GM12892 (cell line): Measurements from ENCODE around the gene DUSP21.

Experiments used
- POLR2A ChIP-seq: IDR thresholded peaks from 2 replicates; pipeline ENCODE4 v1.6.1; 2011; ENCODE audit warnings: low read depth, low read length, control low read depth
- POLR2AphosphoS5 ChIP-seq: IDR thresholded peaks from 2 replicates; pipeline ENCODE4 v1.6.1; 2011; ENCODE audit warnings: low read depth, low read length, control low read depth

DNA sequence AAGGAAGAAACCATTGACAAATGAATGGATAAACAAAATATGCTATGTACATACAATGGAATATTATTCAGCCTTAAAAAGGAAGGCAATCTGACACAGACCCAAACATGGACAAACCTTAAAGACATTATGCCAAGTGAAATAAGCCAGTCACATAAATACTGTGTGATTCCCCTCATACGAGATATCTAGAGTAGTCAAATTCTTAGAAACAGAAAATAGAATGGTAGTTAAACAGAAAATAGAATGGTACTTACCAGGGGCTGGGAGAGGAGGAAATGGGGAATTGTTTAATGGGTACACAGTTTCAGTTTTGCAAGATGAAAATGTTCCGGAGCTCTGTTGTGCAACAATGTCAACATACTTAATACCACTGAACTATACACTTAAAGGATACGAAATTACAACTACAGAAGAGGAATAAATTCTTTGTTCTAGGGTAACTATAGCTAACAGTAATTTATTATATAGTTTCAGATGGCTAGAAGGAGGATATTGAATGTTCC is 47.8 kb upstream of the DUSP21 start:
- TF ChIP-seq POLR2A (no peak), POLR2AphosphoS5 (no peak)
